AG09319 (cell line): ENCODE data around the gene RAB40C.

Source experiments
- DNase-seq: peaks from one replicate; pipeline ENCODE4 v3.0.0-alpha.2; 2010; ENCODE audit warnings: low read depth; ENCODE audit errors: extremely low read depth
- TF ChIP-seq, protein P1 (sequence below): IDR thresholded peaks from 2 replicates; pipeline ENCODE4 v1.5.1; 2011; ENCODE audit warnings: low read depth, mild to moderate bottlenecking, inconsistent platforms, low read length, moderate library complexity

Gene RAB40C

DNA sequence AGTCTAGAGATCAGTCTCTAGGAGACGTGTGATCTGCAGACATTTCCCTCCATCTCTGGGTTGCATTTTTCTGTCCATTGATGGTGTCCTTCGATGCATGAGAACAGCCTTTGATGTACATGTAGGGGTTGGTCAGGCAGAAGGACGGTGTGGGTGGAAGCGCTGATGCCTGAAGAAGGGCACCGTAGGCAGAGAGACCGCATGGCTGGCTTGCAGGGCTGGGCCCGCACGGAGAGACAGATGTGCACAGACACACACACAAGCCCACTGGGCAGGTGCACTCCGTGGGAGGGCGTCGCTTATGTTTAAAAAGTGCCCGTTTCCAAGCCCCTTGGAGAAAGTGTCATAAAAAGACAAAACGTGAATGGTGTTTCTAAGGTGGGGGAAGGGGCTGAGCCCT, 25.3 kb downstream of the RAB40C start:
- TF ChIP-seq, protein P1, sequence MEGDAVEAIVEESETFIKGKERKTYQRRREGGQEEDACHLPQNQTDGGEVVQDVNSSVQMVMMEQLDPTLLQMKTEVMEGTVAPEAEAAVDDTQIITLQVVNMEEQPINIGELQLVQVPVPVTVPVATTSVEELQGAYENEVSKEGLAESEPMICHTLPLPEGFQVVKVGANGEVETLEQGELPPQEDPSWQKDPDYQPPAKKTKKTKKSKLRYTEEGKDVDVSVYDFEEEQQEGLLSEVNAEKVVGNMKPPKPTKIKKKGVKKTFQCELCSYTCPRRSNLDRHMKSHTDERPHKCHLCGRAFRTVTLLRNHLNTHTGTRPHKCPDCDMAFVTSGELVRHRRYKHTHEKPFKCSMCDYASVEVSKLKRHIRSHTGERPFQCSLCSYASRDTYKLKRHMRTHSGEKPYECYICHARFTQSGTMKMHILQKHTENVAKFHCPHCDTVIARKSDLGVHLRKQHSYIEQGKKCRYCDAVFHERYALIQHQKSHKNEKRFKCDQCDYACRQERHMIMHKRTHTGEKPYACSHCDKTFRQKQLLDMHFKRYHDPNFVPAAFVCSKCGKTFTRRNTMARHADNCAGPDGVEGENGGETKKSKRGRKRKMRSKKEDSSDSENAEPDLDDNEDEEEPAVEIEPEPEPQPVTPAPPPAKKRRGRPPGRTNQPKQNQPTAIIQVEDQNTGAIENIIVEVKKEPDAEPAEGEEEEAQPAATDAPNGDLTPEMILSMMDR, result no peak
- no peak for DNase-seq

DNA sequence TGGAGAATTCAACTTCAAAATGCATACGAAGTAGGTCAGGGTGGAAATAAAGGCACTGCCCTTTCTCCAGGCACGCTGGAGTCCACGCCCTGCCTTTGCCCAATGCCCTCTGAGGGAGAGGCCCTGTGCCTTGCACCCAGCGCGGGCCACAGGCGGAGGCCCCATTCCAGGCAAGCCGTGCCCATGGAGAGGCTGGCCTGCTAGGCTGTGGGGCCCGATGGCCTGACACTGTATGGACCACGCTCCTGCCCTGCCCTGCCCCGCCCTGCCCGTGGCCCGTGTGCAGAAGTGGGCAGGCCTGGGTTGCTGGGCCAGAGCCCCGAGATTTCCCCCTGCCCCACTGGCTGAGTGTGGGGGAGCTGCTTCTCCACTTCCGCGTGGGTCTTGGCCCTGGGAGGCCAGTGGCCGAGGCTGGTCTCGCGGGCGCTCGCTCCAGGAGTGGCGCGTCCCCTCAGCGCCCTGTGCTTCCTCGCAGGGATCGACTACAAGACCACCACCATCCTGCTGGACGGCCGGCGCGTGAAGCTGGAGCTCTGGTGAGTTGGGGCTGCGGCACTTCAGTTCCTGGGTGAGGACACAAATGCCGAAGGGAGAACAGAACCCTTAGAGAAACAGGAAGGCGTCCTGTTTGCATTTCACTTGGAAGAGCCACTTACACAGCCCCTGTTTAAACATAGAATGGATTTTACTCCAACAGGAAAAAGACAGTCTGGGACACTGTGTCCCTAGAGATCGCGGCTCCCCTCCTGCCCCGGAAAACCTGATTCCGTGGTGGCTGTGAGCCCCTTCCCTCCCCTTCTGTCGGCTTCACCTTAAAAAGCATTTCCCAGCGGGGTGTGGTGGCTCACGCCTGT, 27.1 kb downstream of the RAB40C start:
- TF ChIP-seq, protein P1, result no peak
- DNase-seq, result no peak

DNA sequence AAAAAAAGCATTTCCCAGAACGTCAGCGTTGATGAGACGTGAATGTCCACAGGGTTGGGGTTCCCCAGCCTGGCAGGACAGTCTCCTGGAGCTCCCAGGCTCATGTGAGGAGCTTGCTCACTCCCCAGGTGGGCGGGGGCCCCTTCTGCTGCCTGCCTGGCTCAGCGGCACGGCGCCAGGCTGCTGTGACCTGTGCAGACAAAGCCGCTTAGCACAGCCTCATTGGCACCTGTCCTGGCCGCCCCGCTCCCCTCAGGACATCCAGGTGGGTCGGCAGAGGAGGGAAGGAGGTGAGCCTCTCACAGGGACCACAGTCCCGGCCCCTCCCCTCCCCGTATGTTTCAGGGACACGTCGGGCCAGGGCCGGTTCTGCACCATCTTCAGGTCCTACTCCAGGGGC, 28.0 kb downstream of the RAB40C start:
- TF ChIP-seq, protein P1, result no peak
- no peak for DNase-seq

DNA sequence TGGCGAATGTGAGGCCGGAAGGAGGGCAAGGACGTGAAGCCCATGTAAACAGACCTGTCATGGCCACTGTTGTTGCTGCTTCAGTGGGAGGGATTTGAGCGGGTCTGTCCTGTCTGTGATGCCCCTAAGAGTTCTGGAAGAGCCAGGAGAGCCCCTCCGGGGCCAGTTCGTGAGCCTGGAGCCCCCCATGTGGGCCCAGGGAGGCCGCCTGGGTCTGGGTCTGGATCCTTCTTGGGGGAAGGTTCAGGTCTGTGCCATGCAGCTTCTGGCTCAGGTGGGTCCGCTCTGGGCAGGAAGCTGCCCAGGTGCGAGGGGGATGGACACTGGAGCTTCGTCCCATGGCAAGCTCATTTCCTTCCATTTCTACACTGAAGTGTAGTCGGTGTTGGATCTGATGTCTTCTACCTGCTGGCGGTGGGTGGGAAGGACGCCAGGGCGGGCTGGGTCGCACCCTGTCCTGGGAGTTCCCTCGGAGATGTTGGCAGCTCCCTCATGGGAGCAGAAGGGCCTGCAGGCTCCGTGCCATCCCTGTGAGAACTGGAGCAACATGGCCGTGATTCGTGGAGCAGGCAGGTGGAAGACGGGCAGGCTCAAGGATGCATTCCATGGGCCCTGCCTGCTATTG, 29.7 kb downstream of the RAB40C start:
- TF ChIP-seq, protein P1, result no peak
- DNase-seq, result no peak

DNA sequence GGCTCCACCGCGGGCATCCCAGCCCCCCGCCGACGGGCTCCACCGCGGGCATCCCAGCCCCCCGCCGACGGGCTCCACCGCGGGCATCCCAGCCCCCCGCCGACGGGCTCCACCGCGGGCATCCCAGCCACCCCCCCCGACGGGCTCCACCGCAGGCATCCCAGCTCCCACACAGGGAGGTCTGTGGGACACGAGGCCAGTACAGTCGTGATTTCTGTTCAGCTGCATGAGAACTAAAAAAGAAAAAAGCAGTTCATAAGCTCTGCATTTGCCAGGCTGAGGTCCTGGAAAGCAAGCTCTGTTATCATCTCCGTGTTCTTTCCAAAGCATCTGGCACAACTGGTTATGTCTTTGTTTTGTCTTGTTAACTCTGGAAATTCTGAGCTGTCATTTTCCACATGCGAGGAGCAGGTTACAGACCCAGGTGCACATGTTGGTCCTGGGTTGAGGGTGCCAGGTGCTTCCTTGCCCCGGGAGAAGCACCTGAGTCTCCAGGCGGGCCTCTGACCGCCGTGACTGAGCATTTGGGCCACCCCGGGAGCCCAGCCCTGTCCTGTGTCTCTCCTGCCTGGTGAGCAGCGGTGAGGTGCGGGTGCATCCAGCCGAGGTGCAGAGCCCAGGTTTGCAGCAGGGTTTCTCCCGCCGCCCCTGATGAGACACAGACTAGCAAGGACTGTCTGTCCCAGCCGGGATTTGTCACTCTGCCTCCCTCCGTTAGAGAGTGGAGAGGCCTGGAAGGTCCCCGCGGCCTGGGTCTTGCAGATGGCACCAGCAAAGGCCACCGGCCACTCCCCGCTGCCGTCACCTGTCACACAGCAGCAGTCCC, 31.0 kb downstream of the RAB40C start:
- no peak for DNase-seq
- TF ChIP-seq, protein P1, result no peak

DNA sequence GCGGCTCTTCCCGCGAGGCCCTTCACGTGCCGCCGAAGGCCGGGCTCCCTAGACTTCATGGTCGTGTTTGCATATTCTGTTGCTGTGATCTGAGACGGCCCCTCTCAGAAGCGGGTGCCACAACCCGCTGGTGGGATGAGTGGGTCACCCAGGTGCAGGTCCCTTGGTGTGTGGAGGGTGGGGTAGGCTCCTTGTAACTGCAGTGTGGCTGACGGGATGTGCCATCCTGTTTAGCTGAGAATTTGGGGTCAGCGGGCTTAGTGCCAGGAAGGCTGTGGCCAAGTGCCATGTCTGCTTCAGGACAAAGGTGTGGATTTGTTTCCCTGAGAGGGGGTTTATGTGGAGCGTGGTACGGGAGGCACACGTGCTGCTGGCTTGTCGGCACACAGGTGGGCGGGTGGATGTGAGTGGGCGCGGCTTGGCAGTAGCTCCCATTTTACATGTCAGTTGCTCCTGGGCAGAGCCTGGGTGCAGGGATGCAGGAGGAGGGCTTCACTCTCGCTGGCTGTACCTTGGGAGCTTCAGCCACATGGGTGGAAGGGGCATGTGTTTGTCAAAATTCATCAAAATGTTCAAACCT, 31.8 kb downstream of the RAB40C start:
- TF ChIP-seq, protein P1, result no peak
- DNase-seq, result no peak

DNA sequence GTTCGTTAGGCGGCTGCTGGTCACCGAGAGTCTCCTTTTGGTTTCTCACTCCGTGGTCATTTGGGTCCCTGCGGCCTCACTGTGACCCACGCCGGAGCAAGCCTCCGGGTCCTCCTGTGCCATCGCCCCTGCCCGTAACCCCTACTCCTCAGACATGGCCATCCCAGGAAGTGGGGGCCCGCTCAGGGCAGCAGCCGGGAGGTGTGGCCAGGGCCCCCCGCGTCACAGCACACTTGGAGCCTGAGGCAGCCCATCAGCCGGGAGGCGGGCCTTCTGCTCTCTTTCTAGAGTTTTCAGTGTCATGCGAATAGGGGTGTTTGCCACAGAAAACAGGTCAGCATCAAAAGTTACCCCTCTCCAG, 33.0 kb downstream of the RAB40C start:
- TF ChIP-seq, protein P1, result no peak
- no peak for DNase-seq
